Endothelial cell (in vitro differentiated cells): ENCODE results near the gene HARBI1. TPM values are rescaled to one million over a fixed set of nuclear protein-coding genes. Genes with fewer than 3 reads are reported as not detected.

Experiments used
- DNase-seq: peaks from one replicate; pipeline ENCODE4 v3.0.0; 2021; ENCODE audit warnings: low spot score
- H3K27ac Mint-ChIP-seq: one replicate; pipeline ENCODE4 v1.8.0; 2021; ENCODE audit warnings: mixed read lengths, inconsistent platforms; ENCODE audit not compliant: unreplicated experiment
- H3K27me3 Mint-ChIP-seq: one replicate; pipeline ENCODE4 v1.8.0; 2021; ENCODE audit warnings: mild to moderate bottlenecking, moderate library complexity, mixed read lengths, inconsistent platforms; ENCODE audit not compliant: unreplicated experiment
- H3K36me3 Mint-ChIP-seq: one replicate; pipeline ENCODE4 v1.8.0; 2021; ENCODE audit warnings: mild to moderate bottlenecking, low read depth, mixed read lengths, inconsistent platforms; ENCODE audit not compliant: unreplicated experiment
- H3K4me1 Mint-ChIP-seq: one replicate; pipeline ENCODE4 v1.8.0; 2021; ENCODE audit warnings: mild to moderate bottlenecking, mixed read lengths, inconsistent platforms; ENCODE audit not compliant: unreplicated experiment
- H3K4me3 Mint-ChIP-seq: one replicate; pipeline ENCODE4 v1.8.0; 2021; ENCODE audit warnings: mild to moderate bottlenecking, mixed read lengths, inconsistent platforms; ENCODE audit not compliant: unreplicated experiment
- H3K9me3 Mint-ChIP-seq: one replicate; pipeline ENCODE4 v1.8.0; 2021; ENCODE audit warnings: mixed read lengths, inconsistent platforms; ENCODE audit not compliant: unreplicated experiment
- CTCF ChIP-seq: fragments of 200-600 bp; sonication (generic); IDR thresholded peaks from one replicate; pipeline ENCODE4 v1.5.0; 2021; ENCODE audit warnings: antibody characterized with exemption; ENCODE audit not compliant: unreplicated experiment
- total RNA-seq: library from RNA; stranded (reverse); fragmentation: NEBNext Ultra II Directional; extraction: Animal tissue kit (Norgen Biotek cat#: 25700); gene quantifications from one replicate; pipeline ENCODE4 v1.2.1, GENCODE V29; 2021; ENCODE audit not compliant: unreplicated experiment

HARBI1 gene
- total RNA-seq, 1 donor from 2014 or later, result 6.1 TPM

- Mint-ChIP-seq H3K27me3 (peaks cover 2% of the 10 kb centered on the region), H3K9me3 (no peaks in the 10 kb centered on the region)
These were observed 46.1 kb downstream of the HARBI1 start for GRCh38 chr11:46570790-46571398.

GRCh38 chr11:46565232-46565840, 51.7 kb downstream of the HARBI1 start:
- H3K4me1 Mint-ChIP-seq, result peaks cover 3% of the 10 kb centered on the region
- no peak for TF ChIP-seq CTCF
- H3K9me3 Mint-ChIP-seq, result no peaks in the 10 kb centered on the region
- peaks cover 2% of the 10 kb centered on the region for H3K27me3 Mint-ChIP-seq
- no peak for DNase-seq
- no peak overlapping the region for H3K27ac Mint-ChIP-seq
- no peaks in the 10 kb centered on the region for H3K36me3 Mint-ChIP-seq
- H3K4me3 Mint-ChIP-seq, result no peak overlapping the region

More at GRCh38 chr11:46570790-46571398, 46.1 kb downstream of the HARBI1 start:
- Mint-ChIP-seq H3K36me3 (peaks cover 6% of the 10 kb centered on the region), H3K4me1 (no peaks in the 10 kb centered on the region), H3K4me3 (no peak overlapping the region), H3K27ac (no peak overlapping the region)
- no peak for TF ChIP-seq CTCF
- DNase-seq, result no peak

- Mint-ChIP-seq H3K4me1 (peaks cover 5% of the 10 kb centered on the region), H3K27me3 (peaks cover 2% of the 10 kb centered on the region), H3K9me3 (no peaks in the 10 kb centered on the region), H3K4me3 (no peak overlapping the region), H3K36me3 (no peaks in the 10 kb centered on the region), H3K27ac (no peak overlapping the region)
- DNase-seq, result no peak
- TF ChIP-seq CTCF, result no peak
These were observed 52.6 kb downstream of the HARBI1 start for GRCh38 chr11:46564459-46564858.

GRCh38 chr11:46562527-46562926, 54.5 kb downstream of the HARBI1 start:
- H3K4me3 Mint-ChIP-seq, result no peak overlapping the region
- no peak overlapping the region for H3K27ac Mint-ChIP-seq
- H3K36me3 Mint-ChIP-seq, result no peaks in the 10 kb centered on the region
- H3K27me3 Mint-ChIP-seq, result peaks cover 2% of the 10 kb centered on the region
- no peak for TF ChIP-seq CTCF
- no peak for DNase-seq
- H3K9me3 Mint-ChIP-seq, result no peaks in the 10 kb centered on the region
- H3K4me1 Mint-ChIP-seq, result peaks cover 5% of the 10 kb centered on the region

- Mint-ChIP-seq H3K27me3 (no peaks in the 10 kb centered on the region), H3K9me3 (no peaks in the 10 kb centered on the region), H3K36me3 (no peaks in the 10 kb centered on the region), H3K27ac (peak overlapping the region; percentile 7), H3K4me3 (no peak overlapping the region), H3K4me1 (peaks cover 8% of the 10 kb centered on the region)
- no peak for DNase-seq
- no peak for TF ChIP-seq CTCF
These were observed 56.6 kb downstream of the HARBI1 start for GRCh38 chr11:46560300-46560991.
